Omental fat pad (tissue), 4 donors: ENCODE results near the gene RASSF1. TPM values are rescaled to one million over a fixed set of nuclear protein-coding genes. Genes with fewer than 3 reads are reported as not detected.
"Not testable (repeated sequence)": the region's sequence is repeated elsewhere in the genome, so short reads cannot be mapped to it uniquely, and the experiment has no call there.

Source experiments
- ATAC-seq: fragments of 150-250 bp; one replicate; pipeline ENCODE4 v1.9.1; 2016; ENCODE audit warnings: mild to moderate bottlenecking, moderate library complexity; ENCODE audit not compliant: low FRiP score
- DNase-seq: peaks from one replicate; pipeline ENCODE4 v3.0.0-alpha.2; 2019; ENCODE audit warnings: low spot score
- CTCF ChIP-seq, 3 donors: fragments of 450-650 bp; IDR thresholded peaks; one replicate each; pipeline ENCODE4 v1.5.1; 2016 to 2017; ENCODE audit warnings: antibody characterized with exemption in 3 of 3, mild to moderate bottlenecking in 3 of 3, moderate library complexity in 2 of 3
- total RNA-seq, 4 donors: library from RNA; depleted of rRNA; stranded (reverse); fragments of >200 nt; gene quantifications; one replicate each; pipeline ENCODE4 v1.1.0, GENCODE V29; 2016

Gene RASSF1
- total RNA-seq, 4 donors from 2014 or later = 42.1 to 82.0 (median 53.3) TPM

- ATAC-seq (peak; percentile 70), DNase-seq (no peak)
- no peak for TF ChIP-seq CTCF (IDR thresholded peaks at IDR 0.05)
Measured at GRCh38 chr3:50316657-50317242, 23.9 kb downstream of the RASSF1 start.

GRCh38 chr3:50314816-50315215 lies 25.8 kb downstream of the RASSF1 start:
- ATAC-seq (no peak), DNase-seq (no peak)
- TF ChIP-seq CTCF (IDR thresholded peaks at IDR 0.05) = no peak

- ATAC-seq = no peak
- no peak for DNase-seq
Measured at GRCh38 chr3:50314342-50314741, 26.3 kb downstream of the RASSF1 start.

GRCh38 chr3:50312041-50312440 lies 28.6 kb downstream of the RASSF1 start:
- DNase-seq, ATAC-seq: not testable (repeated sequence)

More at GRCh38 chr3:50314342-50314741, 26.3 kb downstream of the RASSF1 start:
- TF ChIP-seq CTCF (IDR thresholded peaks at IDR 0.05) = no peak

GRCh38 chr3:50304601-50305000 lies 36.0 kb downstream of the RASSF1 start:
- DNase-seq = no peak
- TF ChIP-seq CTCF (IDR thresholded peaks at IDR 0.05) = no peak
- no peak for ATAC-seq

- no peak for ATAC-seq
- DNase-seq = no peak
- TF ChIP-seq CTCF (IDR thresholded peaks at IDR 0.05) = no peak
Measured at GRCh38 chr3:50303013-50303815, 37.4 kb downstream of the RASSF1 start, which contains the start of gene HYAL1. HYAL1 (minus strand) TSS chr3:50303574; CDS start chr3:50302956, 618 bp downstream.

GRCh38 chr3:50302095-50303012 lies 38.3 kb downstream of the RASSF1 start:
- no peak for TF ChIP-seq CTCF (IDR thresholded peaks at IDR 0.05)
- ATAC-seq (no peak), DNase-seq (no peak)
